Neutrophil (primary cell): Measurements from ENCODE around the gene TTC7B.

Experiments
- H3K27ac ChIP-seq: fragments of 200-600 bp; sonication (generic); 2 replicates; pipeline ENCODE4 v1.5.1; 2016; ENCODE audit warnings: mild to moderate bottlenecking, moderate library complexity
- H3K27me3 ChIP-seq: fragments of 200-600 bp; sonication (generic); 2 replicates; pipeline ENCODE4 v1.6.0; 2016; ENCODE audit warnings: mild to moderate bottlenecking
- H3K36me3 ChIP-seq: fragments of 200-600 bp; sonication (generic); 2 replicates; pipeline ENCODE4 v1.5.1; 2017
- H3K4me1 ChIP-seq, 2 experiments: fragments of 200-600 bp in 1 of 2; sonication (generic) in 1 of 2; 1 replicate in 1 of 2; 2 replicates in 1 of 2; pipeline versions ENCODE4 v1.5.1 to v1.6.1; 2013 to 2016; ENCODE audit warnings: low read depth in 1 of 2, low read length in 1 of 2, mild to moderate bottlenecking in 1 of 2, moderate library complexity in 1 of 2; ENCODE audit not compliant: control insufficient read depth in 1 of 2, insufficient read depth in 1 of 2
- H3K4me3 ChIP-seq, 2 experiments: fragments of 200-600 bp in 1 of 2; sonication (generic) in 1 of 2; 1 replicate in 1 of 2; 2 replicates in 1 of 2; pipeline ENCODE4 v1.5.1; 2013 to 2016; ENCODE audit warnings: low read depth in 1 of 2, low read length in 1 of 2, mild to moderate bottlenecking in 1 of 2, moderate library complexity in 1 of 2
- H3K9me3 ChIP-seq: fragments of 200-600 bp; sonication (generic); 2 replicates; pipeline ENCODE4 v1.5.1; 2016
- CTCF ChIP-seq: fragments of 200-600 bp; sonication (generic); IDR thresholded peaks from 2 replicates; pipeline ENCODE4 v1.5.1; 2016; ENCODE audit warnings: antibody characterized with exemption

The TTC7B gene

DNA sequence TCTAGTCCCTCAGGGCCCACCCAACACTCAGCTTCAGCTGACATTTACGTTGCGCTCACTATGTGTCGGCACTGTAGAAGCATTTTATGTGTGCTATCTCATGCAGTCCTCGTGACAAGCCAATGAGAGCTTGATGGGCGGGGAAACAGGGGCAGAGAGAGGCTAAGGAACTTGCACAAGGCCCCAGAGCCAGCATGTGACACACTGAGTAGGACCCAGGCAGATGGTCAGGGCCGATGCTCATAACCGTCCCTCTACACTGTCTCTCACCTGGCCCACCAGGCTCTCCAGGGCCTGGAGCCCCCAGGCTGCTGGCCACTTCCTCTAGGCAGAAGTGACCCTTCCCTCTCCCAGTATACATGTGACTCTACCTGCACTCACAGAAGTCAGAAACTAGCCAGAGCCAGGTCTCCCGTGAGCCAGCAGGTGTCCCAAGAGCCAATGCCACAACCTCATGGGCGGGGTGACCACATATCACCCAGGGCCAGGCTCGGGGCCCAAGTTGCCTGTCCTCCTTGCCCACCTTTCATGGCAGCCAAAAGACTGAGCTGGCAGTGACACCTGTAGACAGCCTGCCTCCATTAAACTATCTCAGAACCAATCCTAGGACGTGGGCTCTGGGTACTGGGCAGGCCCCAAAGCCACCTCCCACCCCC, 38.3 kb downstream of the TTC7B start:
- no peak overlapping the region for H3K27ac ChIP-seq
- H3K9me3 ChIP-seq: no peaks in the 10 kb centered on the region
- no peaks in the 10 kb centered on the region for H3K4me1 ChIP-seq
- peaks cover 29% of the 10 kb centered on the region for H3K36me3 ChIP-seq
- H3K4me3 ChIP-seq: no peak overlapping the region
- H3K27me3 ChIP-seq: no peaks in the 10 kb centered on the region
- no peak for TF ChIP-seq CTCF

DNA sequence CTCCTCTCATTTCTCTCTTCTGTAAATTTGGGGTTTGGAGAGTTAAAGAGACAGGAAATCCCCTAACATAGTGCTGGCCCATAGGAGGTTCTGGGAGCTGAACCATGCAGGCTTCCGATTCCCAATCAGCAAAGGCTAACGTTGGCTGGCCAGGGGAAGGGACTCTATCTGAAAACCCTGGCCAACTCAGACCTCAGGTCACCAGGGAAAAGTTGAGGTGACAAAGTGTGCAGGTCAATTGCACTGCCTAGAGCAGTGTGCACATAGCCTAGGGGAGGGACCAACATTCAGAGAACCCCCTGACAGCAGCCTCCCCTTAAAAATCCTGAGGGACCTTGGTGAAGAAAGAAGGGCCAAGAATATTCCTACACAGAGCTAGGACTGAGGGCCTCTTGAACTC, 38.9 kb downstream of the TTC7B start:
- H3K36me3 ChIP-seq: peaks cover 33% of the 10 kb centered on the region
- H3K27ac ChIP-seq: no peak overlapping the region
- no peaks in the 10 kb centered on the region for H3K27me3 ChIP-seq
- no peaks in the 10 kb centered on the region for H3K4me1 ChIP-seq
- no peak overlapping the region for H3K4me3 ChIP-seq
- TF ChIP-seq CTCF: no peak
- no peaks in the 10 kb centered on the region for H3K9me3 ChIP-seq

DNA sequence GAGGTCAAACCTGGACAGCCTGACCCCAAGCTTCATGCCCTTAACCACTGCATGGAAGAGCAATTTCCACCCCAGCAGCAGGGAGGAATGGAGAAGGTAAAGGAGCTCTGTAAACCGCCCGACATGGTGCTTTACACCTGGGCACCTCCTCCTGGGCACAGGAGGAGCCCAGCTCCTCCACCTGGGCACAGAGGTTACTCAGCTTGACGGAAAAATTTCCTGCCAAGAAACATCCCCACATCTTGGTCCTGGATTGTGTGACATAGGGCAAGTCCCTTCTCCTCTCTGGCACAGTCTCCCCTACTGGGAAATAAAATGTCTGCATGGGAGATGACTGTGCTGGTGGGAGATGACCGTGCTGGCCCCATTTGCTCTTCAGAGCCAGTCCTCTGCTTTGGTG, 40.8 kb downstream of the TTC7B start:
- Histone ChIP-seq H3K4me3 (no peak overlapping the region), H3K4me1 (no peaks in the 10 kb centered on the region), H3K27me3 (no peaks in the 10 kb centered on the region), H3K36me3 (peaks cover 25% of the 10 kb centered on the region), H3K27ac (no peak overlapping the region), H3K9me3 (no peaks in the 10 kb centered on the region)
- no peak for TF ChIP-seq CTCF

GRCh38 chr14:90774316-90774715, 41.9 kb downstream of the TTC7B start:
- Histone ChIP-seq H3K4me1 (no peaks in the 10 kb centered on the region), H3K27me3 (no peaks in the 10 kb centered on the region), H3K9me3 (no peaks in the 10 kb centered on the region), H3K27ac (no peak overlapping the region), H3K36me3 (peaks cover 17% of the 10 kb centered on the region), H3K4me3 (no peak overlapping the region)
- TF ChIP-seq CTCF: no peak

DNA sequence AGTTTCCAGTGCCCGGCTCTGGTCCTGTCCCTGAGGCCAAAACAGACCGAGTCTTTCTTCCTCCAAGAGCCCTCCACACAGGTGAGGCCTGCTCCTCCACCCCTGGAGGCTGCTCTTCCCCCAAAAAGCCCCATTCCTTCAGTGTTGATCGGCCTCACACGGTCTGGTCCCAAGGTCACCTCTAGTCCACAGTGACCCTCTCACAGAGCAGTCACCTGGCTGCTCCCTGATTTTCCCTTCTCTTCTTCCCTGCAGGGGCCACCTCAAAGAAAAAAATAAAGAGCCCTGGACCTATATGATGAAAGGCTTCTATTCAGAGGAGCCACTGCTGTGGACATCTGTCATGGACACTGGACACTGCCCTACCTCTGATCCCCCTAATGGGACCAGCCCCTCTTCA, 42.5 kb downstream of the TTC7B start:
- H3K36me3 ChIP-seq: peaks cover 17% of the 10 kb centered on the region
- no peaks in the 10 kb centered on the region for H3K4me1 ChIP-seq
- no peak overlapping the region for H3K4me3 ChIP-seq
- H3K9me3 ChIP-seq: no peaks in the 10 kb centered on the region
- H3K27ac ChIP-seq: no peak overlapping the region
- no peak for TF ChIP-seq CTCF
- H3K27me3 ChIP-seq: no peaks in the 10 kb centered on the region

GRCh38 chr14:90773196-90773486, 43.1 kb downstream of the TTC7B start:
- H3K4me1 ChIP-seq: no peaks in the 10 kb centered on the region
- H3K27ac ChIP-seq: no peak overlapping the region
- no peak for TF ChIP-seq CTCF
- no peaks in the 10 kb centered on the region for H3K9me3 ChIP-seq
- H3K36me3 ChIP-seq: peaks cover 17% of the 10 kb centered on the region
- no peaks in the 10 kb centered on the region for H3K27me3 ChIP-seq
- no peak overlapping the region for H3K4me3 ChIP-seq
